Medulla oblongata (tissue), 1 donor: ENCODE data around the gene DDX10.
"Not testable (repeated sequence)": the region's sequence is repeated elsewhere in the genome, so short reads cannot be mapped to it uniquely, and the experiment has no call there.

ENCODE experiments used
- DNase-seq: peaks from one replicate; pipeline ENCODE4 v3.0.0-alpha.2; 2015; ENCODE audit errors: extremely low spot score

DDX10 gene

GRCh38 chr11:108715239-108715638 lies 50.4 kb downstream of the DDX10 start:
- no peak for DNase-seq

- DNase-seq: no peak
These were observed 53.6 kb downstream of the DDX10 start for GRCh38 chr11:108718466-108718865.

- DNase-seq: no peak
These were observed 60.3 kb downstream of the DDX10 start for GRCh38 chr11:108724974-108725689.

- DNase-seq: no peak
These were observed 61.4 kb downstream of the DDX10 start for GRCh38 chr11:108726077-108726800.

GRCh38 chr11:108727665-108728064 lies 62.8 kb downstream of the DDX10 start:
- DNase-seq: no peak

- DNase-seq: no peak
These were observed 64.5 kb downstream of the DDX10 start for GRCh38 chr11:108729227-108729871.

- DNase-seq: no peak
These were observed 67.5 kb downstream of the DDX10 start for GRCh38 chr11:108732395-108732794.

- peak; percentile 40 for DNase-seq
These were observed 68.7 kb downstream of the DDX10 start for GRCh38 chr11:108733479-108734116.

- DNase-seq: no peak
These were observed 69.4 kb downstream of the DDX10 start for GRCh38 chr11:108734283-108734682.

- DNase-seq: peak; percentile 16
These were observed 70.2 kb downstream of the DDX10 start for GRCh38 chr11:108734956-108735559.

- DNase-seq: not testable (repeated sequence)
These were observed 75.3 kb downstream of the DDX10 start for GRCh38 chr11:108740132-108740531.

GRCh38 chr11:108743851-108744250 lies 79.0 kb downstream of the DDX10 start:
- no peak for DNase-seq

GRCh38 chr11:108748968-108749367 lies 84.1 kb downstream of the DDX10 start:
- DNase-seq: no peak

GRCh38 chr11:108751444-108751843 lies 86.6 kb downstream of the DDX10 start:
- DNase-seq: no peak

- no peak for DNase-seq
These were observed 87.5 kb downstream of the DDX10 start for GRCh38 chr11:108752297-108752751.

GRCh38 chr11:108754901-108755625 lies 90.2 kb downstream of the DDX10 start:
- no peak for DNase-seq

- no peak for DNase-seq
These were observed 92.8 kb downstream of the DDX10 start for GRCh38 chr11:108757630-108758029.

GRCh38 chr11:108758458-108758857 lies 93.6 kb downstream of the DDX10 start:
- DNase-seq: no peak

- DNase-seq: no peak
These were observed 101.8 kb downstream of the DDX10 start for GRCh38 chr11:108766596-108767173.

- no peak for DNase-seq
These were observed 103.5 kb downstream of the DDX10 start for GRCh38 chr11:108768370-108768769.

- no peak for DNase-seq
These were observed 104.1 kb downstream of the DDX10 start for GRCh38 chr11:108768964-108769363.
